B cell (primary cell): ENCODE measurements around the gene HTT-AS. TPM values are rescaled to one million over a fixed set of nuclear protein-coding genes. Genes with fewer than 3 reads are reported as not detected.

Experiments used
- ATAC-seq: fragments of 200-7000 bp; cut with Tn5 transposase; one replicate; pipeline ENCODE4 v1.10.0; 2021; ENCODE audit warnings: low read depth, mild to moderate bottlenecking, moderate number of reproducible peaks, moderate library complexity
- CTCF ChIA-PET: fragments of 350-600 bp; sonication (Branson Sonifier 250); formaldehyde crosslinking; loops from one replicate; lab custom pipeline; 2021; ENCODE audit warnings: antibody characterized with exemption, inconsistent platforms; lab: Charles Lee
- POLR2A ChIA-PET: fragments of 350-600 bp; sonication (Branson Sonifier 250); formaldehyde crosslinking; loops from one replicate; lab custom pipeline; 2021; ENCODE audit warnings: antibody characterized with exemption; lab: Charles Lee
- DNase-seq: peaks from one replicate; pipeline ENCODE4 v3.0.0; 2013
- H2AFZ ChIP-seq: 2 replicates; pipeline ENCODE4 v1.6.1; 2012; ENCODE audit warnings: mild to moderate bottlenecking, low read depth, low read length; ENCODE audit not compliant: insufficient read depth, poor library complexity, severe bottlenecking
- H3K27ac ChIP-seq, 2 donors: 1 replicate in 1 of 2; 2 replicates in 1 of 2; pipeline ENCODE4 v1.5.1; 2012 to 2013; ENCODE audit warnings: low read length in 2 of 2, mild to moderate bottlenecking in 2 of 2, moderate library complexity in 1 of 2
- H3K27me3 ChIP-seq, 4 experiments: fragments of 200-600 bp in 1 of 4; sonication (generic) in 1 of 4; replicated peaks in 1 of 4; 1 replicate in 2 of 4; 2 replicates in 2 of 4; pipeline versions ENCODE4 v1.6.1 to v1.7.0; 2013 to 2016; ENCODE audit warnings: low read length in 3 of 4, mild to moderate bottlenecking in 2 of 4, mixed read lengths in 1 of 4, moderate library complexity in 1 of 4; ENCODE audit not compliant: insufficient read depth in 4 of 4, control insufficient read depth in 3 of 4; ENCODE audit errors: control extremely low read depth in 1 of 4
- H3K36me3 ChIP-seq, 2 experiments: replicated peaks in 1 of 2; 1 replicate in 1 of 2; 2 replicates in 1 of 2; pipeline versions ENCODE4 v1.6.1 to v1.7.1; 2013; ENCODE audit warnings: low read length in 1 of 2; ENCODE audit not compliant: insufficient read depth in 2 of 2, control insufficient read depth in 1 of 2; ENCODE audit errors: control extremely low read depth in 1 of 2, extremely low read depth in 1 of 2
- H3K4me1 ChIP-seq, 2 donors: fragments of 200-600 bp in 1 of 2; sonication (generic) in 1 of 2; 1 replicate in 1 of 2; 2 replicates in 1 of 2; pipeline versions ENCODE4 v1.5.1 to v1.6.1; 2013 to 2017; ENCODE audit warnings: low read length in 2 of 2; ENCODE audit not compliant: control insufficient read depth in 2 of 2, insufficient read depth in 2 of 2
- H3K4me2 ChIP-seq: replicated peaks from 2 replicates; pipeline ENCODE3; 2012; ENCODE audit warnings: mild to moderate bottlenecking, low read depth, low read length; ENCODE audit not compliant: poor library complexity, severe bottlenecking
- H3K4me3 ChIP-seq, 5 experiments: fragments of 200-600 bp in 1 of 5; sonication (generic) in 1 of 5; 1 replicate in 3 of 5; 2 replicates in 2 of 5; pipeline versions ENCODE4 v1.5.1 to v1.7.0; 2011 to 2016; ENCODE audit warnings: low read length in 4 of 5, mild to moderate bottlenecking in 4 of 5, low read depth in 2 of 5, control low read depth in 1 of 5, moderate library complexity in 1 of 5; ENCODE audit not compliant: insufficient read depth in 1 of 5; ENCODE audit errors: control extremely low read depth in 1 of 5, extremely low read depth in 1 of 5
- H3K79me2 ChIP-seq: fragments of 200-600 bp; sonication (generic); one replicate; pipeline ENCODE4 v1.6.0; 2016; ENCODE audit warnings: low read length; ENCODE audit not compliant: control insufficient read depth, insufficient read depth
- H3K9ac ChIP-seq: fragments of 200-600 bp; sonication (generic); 2 replicates; pipeline ENCODE4 v1.6.1; 2017; ENCODE audit warnings: mild to moderate bottlenecking, low read length, moderate library complexity
- H3K9me3 ChIP-seq, 3 donors: one replicate each; pipeline versions ENCODE4 v1.6.1 to v1.7.1; 2013; ENCODE audit warnings: low read length in 2 of 3; ENCODE audit not compliant: control insufficient read depth in 2 of 3, insufficient read depth in 1 of 3; ENCODE audit errors: control extremely low read depth in 1 of 3
- H4K20me1 ChIP-seq: 2 replicates; pipeline ENCODE4 v1.6.0; 2012; ENCODE audit warnings: mild to moderate bottlenecking, low read length; ENCODE audit not compliant: insufficient read depth, control insufficient read depth, poor library complexity, severe bottlenecking
- H3K27ac Mint-ChIP-seq: one replicate; pipeline ENCODE4 v1.8.0; 2021; ENCODE audit warnings: mixed read lengths
- H3K27me3 Mint-ChIP-seq: one replicate; pipeline ENCODE4 v1.8.0; 2021; ENCODE audit warnings: mixed read lengths
- H3K4me1 Mint-ChIP-seq: one replicate; pipeline ENCODE4 v1.8.0; 2021; ENCODE audit warnings: mixed read lengths
- H3K4me3 Mint-ChIP-seq: one replicate; pipeline ENCODE4 v1.8.0; 2021; ENCODE audit warnings: mixed read lengths
- H3K9me3 Mint-ChIP-seq: one replicate; pipeline ENCODE4 v1.8.0; 2022; ENCODE audit warnings: mixed read lengths; ENCODE audit not compliant: insufficient read depth
- EZH2 ChIP-seq: IDR thresholded peaks from 2 replicates; pipeline ENCODE4 v1.6.1; 2012; ENCODE audit warnings: borderline replicate concordance, low read depth, mild to moderate bottlenecking, moderate library complexity, low read length; ENCODE audit not compliant: insufficient read depth, poor library complexity, severe bottlenecking
- WGBS: methylation state at CpG from one replicate; pipeline ENCODE4 v1.1.5; 2013; ENCODE audit warnings: missing lambda C conversion rate; ENCODE audit not compliant: insufficient coverage; 5-methylcytosine and 5-hydroxymethylcytosine counted together
- intact Hi-C: fragments of 100-400 bp; cut with micrococcal nuclease; formaldehyde crosslinking; loops from one replicate; pipeline ENCODE4 v1.10.0; 2022
- polyA plus RNA-seq: library from polyadenylated mRNA; depleted of rRNA; stranded (reverse); fragments of >200 nt; gene quantifications from 2 replicates; pipeline ENCODE4 v1.2.3, GENCODE V29; 2012
- total RNA-seq, 2 donors: library from RNA; stranded (reverse); fragments of 120-200 nt in 1 of 2; gene quantifications; 1 replicate in 1 of 2; 2 replicates in 1 of 2; pipeline versions ENCODE4 v1.2.3 to v1.2.4, GENCODE V29; 2013 to 2022
- TF ChIP-seq, protein P1 (sequence below): fragments of 200-600 bp; IDR thresholded peaks from one replicate; pipeline ENCODE4 v1.8.0; 2022; ENCODE audit warnings: antibody characterized with exemption, mild to moderate bottlenecking

HTT-AS gene
- total and polyA plus RNA-seq, 2 donors (not counting 1 experiment from before 2014, with no cell fraction given) = 0.84 TPM; not detected in 1

DNA sequence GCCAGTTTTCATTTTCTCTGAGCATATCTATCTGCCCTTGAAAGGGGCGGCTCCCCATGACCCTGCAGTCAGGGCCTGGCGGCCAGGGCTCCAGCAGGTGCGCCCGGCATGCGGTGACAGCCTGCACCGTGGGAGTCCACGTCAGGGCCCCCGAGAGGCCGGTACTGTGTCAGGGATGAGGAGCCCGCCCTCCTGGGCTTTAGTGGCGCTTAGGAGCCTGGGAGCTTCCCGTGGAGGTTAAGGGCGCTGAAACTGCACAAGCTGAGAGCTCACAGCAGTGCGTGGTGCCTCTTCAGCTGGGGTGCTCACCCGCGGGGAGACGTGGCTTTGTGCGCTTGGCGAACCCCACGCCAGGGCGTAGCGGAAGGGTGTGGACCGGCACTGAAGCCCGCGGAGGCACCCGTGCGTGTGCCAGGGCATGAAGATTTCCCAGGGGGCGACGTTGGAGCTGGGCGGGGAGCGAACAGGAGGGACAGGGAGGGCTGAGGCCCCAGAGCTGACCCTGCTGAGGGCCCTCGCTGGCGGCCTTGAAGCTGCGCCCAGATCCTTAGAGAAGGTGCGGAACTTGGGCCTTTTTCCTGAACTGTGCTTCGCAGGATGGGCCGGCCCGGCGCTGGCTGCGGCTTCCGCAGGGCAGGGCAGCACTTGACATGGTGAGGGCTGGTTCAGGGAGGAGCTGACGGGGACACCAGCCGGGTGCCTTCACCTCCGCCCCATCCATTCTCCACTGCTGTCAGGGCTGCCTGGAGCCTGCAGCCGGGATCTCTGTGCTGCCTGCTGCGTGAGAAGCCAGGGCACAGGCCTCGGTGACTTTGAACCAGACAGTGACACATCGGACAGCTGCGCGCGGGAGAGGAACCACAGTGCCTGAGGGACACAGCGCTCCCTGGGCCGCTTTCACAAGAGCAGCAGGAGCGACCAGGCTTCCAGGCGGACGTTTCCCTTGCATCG lies 32.9 kb downstream of the HTT-AS start:
- peaks cover 13% of the 10 kb centered on the region for H3K79me2 ChIP-seq
- H3K4me1 ChIP-seq = peaks cover 58 to 92% of the 10 kb centered on the region in 2 donors
- Mint-ChIP-seq H3K27ac (peak overlapping the region; percentile 98), H3K4me1 (peaks cover 76% of the 10 kb centered on the region), H3K27me3 (no peaks in the 10 kb centered on the region), H3K4me3 (peak overlapping the region; percentile 95), H3K9me3 (no peaks in the 10 kb centered on the region)
- no peaks in the 10 kb centered on the region for H3K27me3 ChIP-seq
- 17% methylated on average over 57 of the region's 57 CpGs for WGBS
- H3K9ac ChIP-seq = peak overlapping the region; percentile 81
- peak overlapping the region; percentile 74 for H2AFZ ChIP-seq
- intact Hi-C loops = loop anchor here (10.0 kb wide), 3 partner anchors 197 to 443 kb away; partner anchors contain the start of gene ADD1
- peaks cover 0 to 9% (median 5%) of the 10 kb centered on the region in 3 donors for H3K9me3 ChIP-seq
- TF ChIP-seq, protein P1, sequence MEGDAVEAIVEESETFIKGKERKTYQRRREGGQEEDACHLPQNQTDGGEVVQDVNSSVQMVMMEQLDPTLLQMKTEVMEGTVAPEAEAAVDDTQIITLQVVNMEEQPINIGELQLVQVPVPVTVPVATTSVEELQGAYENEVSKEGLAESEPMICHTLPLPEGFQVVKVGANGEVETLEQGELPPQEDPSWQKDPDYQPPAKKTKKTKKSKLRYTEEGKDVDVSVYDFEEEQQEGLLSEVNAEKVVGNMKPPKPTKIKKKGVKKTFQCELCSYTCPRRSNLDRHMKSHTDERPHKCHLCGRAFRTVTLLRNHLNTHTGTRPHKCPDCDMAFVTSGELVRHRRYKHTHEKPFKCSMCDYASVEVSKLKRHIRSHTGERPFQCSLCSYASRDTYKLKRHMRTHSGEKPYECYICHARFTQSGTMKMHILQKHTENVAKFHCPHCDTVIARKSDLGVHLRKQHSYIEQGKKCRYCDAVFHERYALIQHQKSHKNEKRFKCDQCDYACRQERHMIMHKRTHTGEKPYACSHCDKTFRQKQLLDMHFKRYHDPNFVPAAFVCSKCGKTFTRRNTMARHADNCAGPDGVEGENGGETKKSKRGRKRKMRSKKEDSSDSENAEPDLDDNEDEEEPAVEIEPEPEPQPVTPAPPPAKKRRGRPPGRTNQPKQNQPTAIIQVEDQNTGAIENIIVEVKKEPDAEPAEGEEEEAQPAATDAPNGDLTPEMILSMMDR = no peak
- no peak for TF ChIP-seq EZH2
- H4K20me1 ChIP-seq = no peaks in the 10 kb centered on the region
- H3K36me3 ChIP-seq = no peaks in the 10 kb centered on the region
- peak overlapping the region; percentile 89 to 97 for H3K27ac ChIP-seq
- H3K4me3 ChIP-seq = peak overlapping the region; percentile 36 to 81 (median 77)
- peak; percentile 86 for DNase-seq
- H3K4me2 ChIP-seq = peak overlapping the region; percentile 96
- ChIA-PET CTCF (interaction anchor here (1.3 to 1.8 kb wide), 3 partner anchors 64 to 106 kb away, joined by 4 to 9 read pairs (median 4); no protein-coding TSS in a partner anchor), POLR2A (interaction anchor here (0.5 to 1.0 kb wide), 4 partner anchors 33 to 587 kb away, joined by 3 to 8 read pairs (median 5); partner anchors contain the start of genes GRK4, HTT and NOP14)
- peak; percentile 57 for ATAC-seq
